CD8-positive, alpha-beta memory T cell (primary cell): ENCODE measurements around the gene ASTL. TPM values are rescaled to one million over a fixed set of nuclear protein-coding genes. Genes with fewer than 3 reads are reported as not detected.
"Not testable (repeated sequence)": the region's sequence is repeated elsewhere in the genome, so short reads cannot be mapped to it uniquely, and the experiment has no call there.

Source experiments
- CTCF ChIA-PET: fragments of 350-600 bp; sonication (Branson Sonifier 250); formaldehyde crosslinking; loops from one replicate; lab custom pipeline; 2021; ENCODE audit warnings: antibody characterized with exemption; lab: Charles Lee
- POLR2A ChIA-PET: fragments of 350-600 bp; sonication (Branson Sonifier 250); formaldehyde crosslinking; loops from one replicate; lab custom pipeline; 2021; ENCODE audit warnings: antibody characterized with exemption; lab: Charles Lee
- DNase-seq, 5 donors: peaks; one replicate each; pipeline versions ENCODE4 v3.0.0 to v3.0.0-alpha.2; 2020 to 2022; ENCODE audit warnings: mixed read lengths in 1 of 5
- H3K27ac ChIP-seq: one replicate; pipeline ENCODE4 v1.7.0; 2013; ENCODE audit warnings: low read depth, mild to moderate bottlenecking, low read length, moderate library complexity
- H3K27me3 ChIP-seq: 2 replicates; pipeline ENCODE4 v1.7.0; 2013; ENCODE audit warnings: low read length, mild to moderate bottlenecking; ENCODE audit not compliant: insufficient read depth, poor library complexity, severe bottlenecking
- H3K36me3 ChIP-seq: 2 replicates; pipeline ENCODE4 v1.7.0; 2013; ENCODE audit warnings: mild to moderate bottlenecking, low read length, moderate library complexity; ENCODE audit not compliant: insufficient read depth
- H3K4me1 ChIP-seq: 2 replicates; pipeline ENCODE4 v1.7.0; 2013; ENCODE audit warnings: mild to moderate bottlenecking, low read length, moderate library complexity; ENCODE audit not compliant: insufficient read depth
- H3K4me3 ChIP-seq: 2 replicates; pipeline ENCODE4 v1.7.0; 2013; ENCODE audit warnings: mild to moderate bottlenecking, low read length
- H3K9me3 ChIP-seq: 2 replicates; pipeline ENCODE4 v1.7.0; 2013; ENCODE audit warnings: mild to moderate bottlenecking, low read length
- H3K27ac Mint-ChIP-seq, 8 donors: one replicate each; pipeline ENCODE4 v1.8.0; 2020 to 2021; ENCODE audit warnings: mixed read lengths in 8 of 8, mild to moderate bottlenecking in 6 of 8, inconsistent platforms in 3 of 8, moderate library complexity in 3 of 8
- H3K27me3 Mint-ChIP-seq, 2 donors: one replicate each; pipeline ENCODE4 v1.8.0; 2020 to 2021; ENCODE audit warnings: mixed read lengths in 2 of 2, mild to moderate bottlenecking in 1 of 2, moderate library complexity in 1 of 2
- H3K36me3 Mint-ChIP-seq, 3 donors: one replicate each; pipeline ENCODE4 v1.8.0; 2020 to 2021; ENCODE audit warnings: mixed read lengths in 3 of 3, inconsistent platforms in 1 of 3, mild to moderate bottlenecking in 1 of 3
- H3K4me1 Mint-ChIP-seq, 3 donors: one replicate each; pipeline ENCODE4 v1.8.0; 2020 to 2021; ENCODE audit warnings: mixed read lengths in 3 of 3, inconsistent platforms in 1 of 3, mild to moderate bottlenecking in 1 of 3
- H3K4me3 Mint-ChIP-seq, 7 donors: one replicate each; pipeline ENCODE4 v1.8.0; 2020 to 2021; ENCODE audit warnings: mixed read lengths in 7 of 7, mild to moderate bottlenecking in 6 of 7, moderate library complexity in 4 of 7, inconsistent platforms in 2 of 7
- H3K9me3 Mint-ChIP-seq, 5 donors: one replicate each; pipeline ENCODE4 v1.8.0; 2020 to 2022; ENCODE audit warnings: mixed read lengths in 5 of 5, mild to moderate bottlenecking in 3 of 5, moderate library complexity in 2 of 5, inconsistent platforms in 1 of 5
- polyA plus RNA-seq: library from polyadenylated mRNA; unstranded; fragments of 300-500 nt; fragmentation: Illumina TruSeq; gene quantifications from one replicate; pipeline ENCODE4 v1.2.3, GENCODE V29; 2021
- total RNA-seq, 2 experiments: library from RNA; stranded (reverse); gene quantifications; one replicate each; pipeline ENCODE4 v1.2.3, GENCODE V29; 2021

Gene ASTL
- total and polyA plus RNA-seq, 3 experiments from 2014 or later = 0.49 to 18.0 (median 16.2) TPM

DNA sequence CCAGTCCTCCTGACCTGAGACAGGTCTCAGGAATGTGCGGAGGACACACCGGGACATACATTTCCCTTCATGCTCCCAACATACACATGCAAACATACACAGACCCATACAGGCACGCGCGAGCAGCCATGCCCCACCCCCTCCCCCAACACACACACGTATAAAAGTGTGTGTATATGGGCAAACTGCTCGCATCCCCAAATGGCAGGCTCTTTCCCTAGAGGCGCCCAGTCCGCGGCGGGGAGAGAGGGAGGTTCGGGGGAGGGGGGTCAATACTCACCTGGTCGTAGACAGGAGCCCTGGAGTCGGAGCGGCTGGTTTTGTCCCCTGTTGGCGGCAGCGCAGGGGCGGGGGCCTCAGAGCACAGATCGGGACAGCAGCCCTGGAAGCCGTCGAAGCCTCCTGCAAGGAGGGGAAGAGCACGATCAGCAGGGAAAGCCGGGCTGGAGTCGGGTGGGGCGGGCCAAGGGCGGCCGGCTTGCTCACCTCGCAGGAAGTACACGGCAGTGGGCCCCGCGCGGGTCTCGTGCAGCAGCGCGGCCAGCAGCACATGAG is 6.3 kb upstream of the ASTL start:
- H3K27ac Mint-ChIP-seq = peak overlapping the region; percentile 79 to 100 (median 96)
- ChIA-PET CTCF (interaction anchor here (1.5 to 14.6 kb wide), 5 partner anchors 14 to 152 kb away, joined by 4 to 385 read pairs (median 16); partner anchors contain the start of gene ADRA2B), POLR2A (interaction anchor here (0.6 to 7.5 kb wide), 6 partner anchors 14 to 393 kb away, joined by 3 to 78 read pairs (median 4); no protein-coding TSS in a partner anchor)
- H3K4me1 ChIP-seq = peaks cover 56% of the 10 kb centered on the region
- H3K36me3 ChIP-seq = peaks cover 17% of the 10 kb centered on the region
- H3K27me3 Mint-ChIP-seq = peaks cover 0 to 17% of the 10 kb centered on the region in 2 donors
- H3K27ac ChIP-seq = peak overlapping the region; percentile 80
- DNase-seq = peak; percentile 25 to 66 (median 44)
- H3K9me3 ChIP-seq = no peaks in the 10 kb centered on the region
- peak overlapping the region; percentile 94 to 100 (median 97) for H3K4me3 Mint-ChIP-seq
- H3K9me3 Mint-ChIP-seq = peaks cover 0 to 4% (median 0%) of the 10 kb centered on the region in 5 donors
- peaks cover 64 to 72% (median 66%) of the 10 kb centered on the region in 3 donors for H3K4me1 Mint-ChIP-seq
- peak overlapping the region; percentile 89 for H3K4me3 ChIP-seq
- H3K27me3 ChIP-seq = no peaks in the 10 kb centered on the region
- peaks cover 8 to 43% (median 10%) of the 10 kb centered on the region in 3 donors for H3K36me3 Mint-ChIP-seq

DNA sequence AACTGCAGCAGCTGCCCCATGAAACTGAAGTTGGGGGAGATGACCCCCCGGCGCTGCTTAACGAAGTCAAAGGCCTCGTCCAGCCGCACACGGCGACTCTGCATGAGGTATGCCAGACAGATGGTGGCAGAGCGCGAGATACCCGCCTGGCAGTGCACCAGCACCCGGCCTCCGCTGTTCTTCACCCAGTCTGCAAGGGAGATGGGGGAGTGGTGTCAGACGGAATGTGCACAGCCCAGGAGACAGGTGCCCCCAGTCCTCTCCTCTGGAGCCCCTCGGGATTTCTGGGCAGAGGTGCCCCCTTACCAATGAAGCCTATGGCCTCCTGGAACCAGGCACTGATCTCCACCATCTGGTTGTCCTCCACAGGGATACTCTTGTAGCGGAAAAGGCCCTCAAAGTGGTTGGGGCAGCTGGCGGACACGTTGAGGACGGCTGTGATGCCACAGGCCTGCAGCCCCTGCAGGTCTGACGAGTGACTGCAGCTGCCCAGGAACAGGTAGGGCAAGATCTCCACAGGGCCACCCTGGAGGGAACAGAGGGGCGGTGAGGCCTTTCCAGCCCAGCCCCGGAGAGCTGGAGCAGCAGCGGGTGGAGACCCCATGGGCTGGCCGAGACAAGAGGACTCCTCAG is 5.7 kb upstream of the ASTL start:
- Mint-ChIP-seq H3K27me3 (peaks cover 0 to 17% of the 10 kb centered on the region in 2 donors), H3K36me3 (peaks cover 8 to 48% (median 10%) of the 10 kb centered on the region in 3 donors), H3K9me3 (peaks cover 0 to 4% (median 0%) of the 10 kb centered on the region in 5 donors), H3K4me1 (peaks cover 64 to 74% (median 66%) of the 10 kb centered on the region in 3 donors), H3K4me3 (peak overlapping the region; percentile 94 to 100 (median 97)), H3K27ac (peak overlapping the region; percentile 79 to 100 (median 96))
- Histone ChIP-seq H3K4me3 (peak overlapping the region; percentile 89), H3K27ac (peak overlapping the region; percentile 80), H3K27me3 (no peaks in the 10 kb centered on the region), H3K36me3 (peaks cover 17% of the 10 kb centered on the region), H3K9me3 (no peaks in the 10 kb centered on the region), H3K4me1 (peaks cover 56% of the 10 kb centered on the region)
- POLR2A ChIA-PET = interaction anchor here (0.6 to 7.5 kb wide), 6 partner anchors 14 to 64 kb away, joined by 3 to 78 read pairs (median 4); no protein-coding TSS in a partner anchor
- CTCF ChIA-PET = interaction anchor here (0.8 to 14.6 kb wide), 6 partner anchors 14 to 151 kb away, joined by 3 to 385 read pairs (median 11); partner anchors contain the start of genes ADRA2B and STARD7
- DNase-seq = peak; percentile 23 to 64 (median 50)

DNA sequence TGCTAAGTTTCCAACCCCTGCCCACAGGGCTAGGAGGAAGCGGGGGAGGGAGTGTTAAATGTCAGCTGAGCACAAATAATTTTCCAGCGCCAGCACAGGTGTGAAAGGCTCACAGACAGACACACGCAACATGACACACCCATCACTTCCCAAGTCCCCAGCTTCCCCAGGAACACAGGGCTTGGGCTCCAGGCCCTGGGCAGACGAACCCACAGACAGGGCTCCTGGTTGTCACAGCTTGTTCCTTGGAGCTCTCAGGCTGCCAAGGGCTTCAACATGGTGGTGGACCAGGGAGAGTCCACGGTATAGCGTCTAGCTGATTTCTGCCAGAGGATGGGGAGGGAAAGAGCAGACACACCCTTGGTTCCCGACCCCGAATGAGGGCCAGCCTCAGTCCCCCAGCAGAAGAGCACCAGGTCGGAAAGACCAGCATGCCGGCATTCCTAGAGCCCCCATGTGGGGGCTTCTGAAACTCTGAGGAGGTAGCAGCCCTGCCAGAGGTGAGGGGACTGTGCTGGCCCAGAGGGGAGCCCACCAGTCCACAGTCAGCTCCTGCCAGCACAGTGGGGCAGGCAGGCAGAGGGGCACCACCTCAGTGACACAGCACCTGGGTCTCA is 5.0 kb upstream of the ASTL start:
- H3K4me3 Mint-ChIP-seq = peak overlapping the region; percentile 94 to 100 (median 97)
- H3K27ac Mint-ChIP-seq = peak overlapping the region; percentile 79 to 100 (median 96)
- CTCF ChIA-PET = interaction anchor here (0.8 to 14.6 kb wide), 8 partner anchors 13 to 150 kb away, joined by 3 to 385 read pairs (median 5); partner anchors contain the start of genes ADRA2B and STARD7
- Histone ChIP-seq H3K4me3 (peak overlapping the region; percentile 89), H3K36me3 (peaks cover 17% of the 10 kb centered on the region), H3K27ac (peak overlapping the region; percentile 80), H3K4me1 (peaks cover 56% of the 10 kb centered on the region), H3K9me3 (no peaks in the 10 kb centered on the region), H3K27me3 (no peaks in the 10 kb centered on the region)
- peaks cover 0 to 4% (median 0%) of the 10 kb centered on the region in 5 donors for H3K9me3 Mint-ChIP-seq
- POLR2A ChIA-PET = interaction anchor here (0.6 to 7.5 kb wide), 4 partner anchors 20 to 65 kb away, joined by 3 to 78 read pairs (median 8); no protein-coding TSS in a partner anchor
- H3K4me1 Mint-ChIP-seq = peaks cover 61 to 72% (median 66%) of the 10 kb centered on the region in 3 donors
- peaks cover 0 to 17% of the 10 kb centered on the region in 2 donors for H3K27me3 Mint-ChIP-seq
- peak in 2 of 5 donors; percentile 44 to 47 for DNase-seq
- H3K36me3 Mint-ChIP-seq = peaks cover 8 to 53% (median 10%) of the 10 kb centered on the region in 3 donors

DNA sequence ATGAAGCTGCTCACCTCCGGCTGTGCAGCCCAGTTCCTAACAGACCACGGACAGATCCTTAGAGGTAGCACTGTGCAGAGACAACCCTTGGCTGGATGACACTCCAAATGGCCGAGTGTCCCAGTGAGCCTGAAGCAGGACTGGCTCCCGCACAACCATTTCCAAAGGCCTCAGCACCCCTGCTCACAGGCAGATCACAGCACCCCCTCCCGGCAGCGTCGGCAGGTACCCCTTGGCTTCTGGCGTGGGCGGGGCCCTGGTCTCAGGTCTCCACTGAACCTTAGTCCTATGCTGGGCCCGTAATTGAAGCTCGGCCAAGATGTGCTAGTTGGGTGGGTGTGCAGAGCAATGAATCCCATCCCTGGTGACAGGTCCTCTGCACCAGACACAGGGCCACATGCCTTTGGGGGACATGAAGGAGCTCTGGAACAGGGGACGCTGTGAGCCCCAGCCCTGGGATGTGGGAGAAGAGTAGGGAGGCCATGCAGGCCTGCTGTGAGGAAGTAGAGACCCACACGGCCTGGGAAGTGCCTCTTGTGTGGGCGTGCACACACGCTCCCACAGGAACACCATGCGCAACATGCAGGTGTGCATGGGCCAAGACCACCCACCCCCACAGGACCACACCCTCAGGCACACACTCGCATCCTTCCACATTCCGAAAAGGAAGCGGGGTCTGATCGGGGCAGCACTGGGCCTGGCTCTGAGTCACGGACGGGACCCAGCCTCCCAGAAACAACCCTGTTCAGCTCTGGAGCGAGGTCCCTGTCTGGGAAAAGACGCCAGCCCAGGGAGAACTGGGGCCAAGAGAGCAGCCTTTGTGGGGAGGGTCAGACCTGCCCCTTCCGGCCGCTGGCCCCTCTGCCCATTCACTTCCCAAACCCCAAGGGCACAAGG is 4.2 kb upstream of the ASTL start:
- peak overlapping the region; percentile 80 for H3K27ac ChIP-seq
- peak overlapping the region; percentile 94 to 100 (median 97) for H3K4me3 Mint-ChIP-seq
- peaks cover 17% of the 10 kb centered on the region for H3K36me3 ChIP-seq
- ChIA-PET CTCF (interaction anchor here (0.7 to 14.6 kb wide), 11 partner anchors 9 to 150 kb away, joined by 3 to 385 read pairs (median 5); partner anchors contain the start of genes ADRA2B and STARD7), POLR2A (interaction anchor here (2.0 to 7.5 kb wide), 3 partner anchors 21 to 32 kb away, joined by 5 to 78 read pairs (median 10); no protein-coding TSS in a partner anchor)
- H3K4me1 Mint-ChIP-seq = peaks cover 57 to 69% (median 62%) of the 10 kb centered on the region in 3 donors
- no peaks in the 10 kb centered on the region for H3K9me3 ChIP-seq
- H3K4me3 ChIP-seq = peak overlapping the region; percentile 89
- H3K9me3 Mint-ChIP-seq = peaks cover 0 to 4% (median 0%) of the 10 kb centered on the region in 5 donors
- peak; percentile 64 to 75 (median 70) for DNase-seq
- H3K4me1 ChIP-seq = peaks cover 55% of the 10 kb centered on the region
- H3K36me3 Mint-ChIP-seq = peaks cover 8 to 58% (median 10%) of the 10 kb centered on the region in 3 donors
- peaks cover 0 to 17% of the 10 kb centered on the region in 2 donors for H3K27me3 Mint-ChIP-seq
- peak overlapping the region; percentile 79 to 100 (median 96) for H3K27ac Mint-ChIP-seq
- H3K27me3 ChIP-seq = no peaks in the 10 kb centered on the region

DNA sequence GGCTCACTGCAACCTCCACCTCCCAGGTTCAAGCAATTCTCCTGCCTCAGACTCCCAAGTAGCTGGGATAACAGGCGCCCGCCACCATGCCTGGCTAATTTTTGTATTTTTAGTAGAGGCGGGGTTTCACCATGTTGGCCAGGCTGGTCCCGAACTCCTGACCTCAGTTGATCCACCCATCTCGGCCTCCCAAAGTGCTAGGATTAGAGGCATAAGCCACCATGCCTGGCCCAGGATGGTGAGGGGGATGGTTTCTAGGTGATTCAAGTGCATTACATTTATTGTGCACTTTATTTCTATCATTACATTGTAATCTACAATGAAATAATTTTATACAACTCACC is 3.3 kb upstream of the ASTL start:
- H3K36me3 Mint-ChIP-seq = peaks cover 8 to 67% (median 10%) of the 10 kb centered on the region in 3 donors
- H3K27me3 Mint-ChIP-seq = peaks cover 0 to 17% of the 10 kb centered on the region in 2 donors
- H3K27me3 ChIP-seq, H3K9me3 ChIP-seq, H3K27ac ChIP-seq, H3K4me3 ChIP-seq, H3K9me3 Mint-ChIP-seq: not testable (repeated sequence)
- H3K4me3 Mint-ChIP-seq = peak overlapping the region; percentile 94 to 100 (median 97)
- peaks cover 47% of the 10 kb centered on the region for H3K4me1 ChIP-seq
- H3K27ac Mint-ChIP-seq = peak overlapping the region; percentile 55 to 100 (median 96)
- POLR2A ChIA-PET = interaction anchor here (1.7 to 7.5 kb wide), 2 partner anchors 22 to 33 kb away, joined by 5 to 78 read pairs; no protein-coding TSS in a partner anchor
- peaks cover 17% of the 10 kb centered on the region for H3K36me3 ChIP-seq
- CTCF ChIA-PET = interaction anchor here (1.4 to 14.6 kb wide), 8 partner anchors 10 to 67 kb away, joined by 3 to 385 read pairs (median 10); partner anchors contain the start of genes ADRA2B and STARD7
- H3K4me1 Mint-ChIP-seq = peaks cover 50 to 67% (median 53%) of the 10 kb centered on the region in 3 donors
- DNase-seq = peak in 1 of 5 donors; percentile 18

DNA sequence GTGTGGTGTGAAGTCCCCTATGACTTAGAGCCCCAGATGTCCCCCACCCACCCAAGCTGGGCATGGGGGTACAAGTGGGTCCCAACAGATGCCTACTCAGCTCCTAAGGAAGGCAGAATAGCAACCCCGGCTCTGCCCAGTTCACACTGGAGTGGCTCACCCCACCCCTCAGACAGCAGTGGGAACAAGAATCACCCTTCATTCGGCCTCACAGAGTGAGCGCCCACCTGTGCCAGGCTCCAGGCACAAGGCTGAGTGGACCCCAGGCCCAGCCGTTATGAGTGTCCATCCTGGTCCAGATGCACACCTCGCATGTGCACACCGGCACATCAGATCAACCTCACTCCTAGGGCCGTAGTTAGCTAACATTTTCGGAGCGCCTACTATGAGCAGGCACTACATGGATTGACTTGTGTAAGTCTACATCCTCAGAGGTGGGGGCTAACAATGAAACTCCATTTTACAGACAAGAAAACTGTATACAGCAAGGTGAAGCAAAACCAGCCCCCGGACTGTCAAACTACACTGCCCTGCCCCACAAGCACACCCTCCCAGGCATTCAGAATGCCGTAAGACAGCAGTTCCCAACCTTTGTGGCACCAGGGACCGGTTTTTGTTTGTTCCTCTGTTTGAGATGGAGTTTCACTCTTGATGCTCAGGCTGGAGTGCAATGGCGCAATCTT is 2.8 kb upstream of the ASTL start:
- H3K4me1 Mint-ChIP-seq = peaks cover 46 to 66% (median 48%) of the 10 kb centered on the region in 3 donors
- Histone ChIP-seq H3K9me3 (no peaks in the 10 kb centered on the region), H3K4me3 (no peak overlapping the region), H3K27me3 (no peaks in the 10 kb centered on the region), H3K27ac (no peak overlapping the region), H3K36me3 (peaks cover 17% of the 10 kb centered on the region), H3K4me1 (peaks cover 42% of the 10 kb centered on the region)
- peak overlapping the region in 7 of 8 donors; percentile 63 to 100 (median 95) for H3K27ac Mint-ChIP-seq
- peaks cover 0 to 2% (median 0%) of the 10 kb centered on the region in 5 donors for H3K9me3 Mint-ChIP-seq
- ChIA-PET POLR2A (interaction anchor here (0.9 to 7.5 kb wide), 3 partner anchors 22 to 33 kb away, joined by 3 to 78 read pairs (median 5); no protein-coding TSS in a partner anchor), CTCF (interaction anchor here (1.7 to 14.6 kb wide), 6 partner anchors 10 to 119 kb away, joined by 5 to 385 read pairs (median 12); no protein-coding TSS in a partner anchor)
- peak overlapping the region in 6 of 7 donors; percentile 23 to 100 (median 69) for H3K4me3 Mint-ChIP-seq
- H3K36me3 Mint-ChIP-seq = peaks cover 8 to 72% (median 10%) of the 10 kb centered on the region in 3 donors
- DNase-seq = peak in 1 of 5 donors; percentile 25
- H3K27me3 Mint-ChIP-seq = peaks cover 0 to 13% of the 10 kb centered on the region in 2 donors
